HL-60/S4 (cell line): ENCODE data around the gene PIGK.
"Not testable (repeated sequence)": the region's sequence is repeated elsewhere in the genome, so short reads cannot be mapped to it uniquely, and the experiment has no call there.

Experiments
- in situ Hi-C: fragments of 300-500 bp; cut with MboI; formaldehyde crosslinking; loops from 2 replicates; pipeline ENCODE4 v1.14.3; 2022; ENCODE audit warnings: low sequenced_read_pairs

Gene PIGK

GRCh38 chr1:77219166-77219887 lies at the start of gene PIGK:
Gene PIGK (minus strand): TSS chr1:77219430. CDS start chr1:77219402, 28 bp downstream.
- in situ Hi-C loops: no loop called here

DNA sequence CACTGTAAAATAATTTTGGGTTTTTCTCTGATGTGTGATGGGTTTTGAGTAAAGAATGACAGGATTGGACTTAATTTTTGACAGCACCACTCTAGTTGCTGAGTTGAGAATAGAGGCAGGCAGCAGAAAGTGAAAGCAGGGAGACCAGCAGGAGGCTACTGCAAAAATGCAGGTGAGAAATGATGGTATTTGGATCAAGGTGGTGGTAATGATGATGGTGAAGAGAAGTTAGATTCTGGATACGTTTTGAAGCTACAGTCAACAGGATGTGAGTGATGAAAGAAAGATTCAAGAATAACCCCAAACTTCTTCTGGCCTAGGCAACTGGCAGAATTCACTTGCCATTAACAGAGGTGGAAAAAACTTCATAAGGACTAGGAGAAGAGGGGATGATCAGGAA lies 47.8 kb upstream of the PIGK start:
- in situ Hi-C loops: no loop called here

- in situ Hi-C loops: no loop called here
Measured at GRCh38 chr1:77265180-77265579, 46.0 kb upstream of the PIGK start.

GRCh38 chr1:77263708-77264107 lies 44.5 kb upstream of the PIGK start:
- in situ Hi-C loops: no loop called here

DNA sequence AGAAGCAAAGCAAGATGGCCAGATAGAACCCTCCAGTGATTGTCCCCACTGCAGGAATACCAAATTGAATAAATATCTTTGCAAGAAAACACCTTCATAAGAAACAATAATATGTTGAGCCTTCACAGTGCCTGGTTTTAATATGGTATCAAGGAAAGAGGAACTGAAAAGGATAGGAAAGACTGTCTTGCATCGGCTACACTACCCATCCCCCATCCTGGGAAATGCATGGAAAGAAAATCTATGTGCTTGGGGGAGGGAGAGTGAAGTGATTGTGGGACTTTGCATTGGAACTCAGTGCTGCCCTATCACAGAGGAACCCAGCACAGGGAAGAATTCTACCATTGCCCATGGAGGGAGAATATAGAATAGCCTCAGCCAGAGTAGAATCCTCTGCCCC lies 34.0 kb upstream of the PIGK start:
- in situ Hi-C loops: no loop called here

- in situ Hi-C loops: no loop called here
Measured at GRCh38 chr1:77250126-77250525, 30.9 kb upstream of the PIGK start.

GRCh38 chr1:77245830-77246229 lies 26.6 kb upstream of the PIGK start:
- in situ Hi-C loops: no loop called here

DNA sequence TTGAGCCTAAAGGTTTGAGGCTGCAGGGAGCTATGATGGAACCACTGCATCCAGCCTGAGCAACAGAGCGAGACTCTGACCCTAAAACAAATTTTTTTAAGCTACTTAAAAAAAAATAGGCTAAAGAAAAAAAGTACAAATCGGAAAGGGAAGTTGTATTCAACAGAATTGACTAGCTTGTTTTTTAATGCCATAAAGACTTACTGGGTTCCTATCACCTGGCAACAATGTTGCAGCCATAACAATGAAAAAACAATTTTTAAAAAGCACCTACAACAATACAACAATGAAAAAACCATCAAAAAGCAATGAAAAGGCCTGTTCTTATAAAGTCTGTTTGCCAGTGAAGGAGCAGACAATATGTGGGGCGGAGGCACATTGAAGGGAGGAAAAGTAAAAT lies 20.1 kb upstream of the PIGK start:
- in situ Hi-C loops: no loop called here

GRCh38 chr1:77238462-77238861 lies 19.2 kb upstream of the PIGK start:
- in situ Hi-C loops: no loop called here

GRCh38 chr1:77234943-77235342 lies 15.7 kb upstream of the PIGK start:
- in situ Hi-C loops: no loop called here

- in situ Hi-C loops: no loop called here
Measured at GRCh38 chr1:77234096-77234495, 14.9 kb upstream of the PIGK start.

DNA sequence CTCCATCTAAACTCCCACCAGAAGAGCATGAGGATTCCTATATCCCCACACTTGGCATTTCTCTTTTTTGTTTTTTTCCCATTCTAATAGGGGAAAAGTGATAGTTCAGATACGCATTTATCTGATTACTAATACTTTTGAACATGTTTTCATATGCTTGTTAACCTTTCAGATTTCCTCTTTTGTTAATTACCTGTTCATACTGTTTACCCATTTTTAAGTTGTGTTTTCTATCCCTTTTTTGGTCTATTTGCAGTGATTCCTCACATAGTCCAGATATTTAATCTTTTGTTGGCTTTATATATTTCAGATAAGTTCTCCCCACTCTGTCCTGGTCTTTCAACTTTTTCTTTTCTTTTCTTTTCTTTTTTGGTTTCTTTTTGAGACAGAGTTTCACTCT lies 13.6 kb upstream of the PIGK start:
- in situ Hi-C loops: no loop called here

DNA sequence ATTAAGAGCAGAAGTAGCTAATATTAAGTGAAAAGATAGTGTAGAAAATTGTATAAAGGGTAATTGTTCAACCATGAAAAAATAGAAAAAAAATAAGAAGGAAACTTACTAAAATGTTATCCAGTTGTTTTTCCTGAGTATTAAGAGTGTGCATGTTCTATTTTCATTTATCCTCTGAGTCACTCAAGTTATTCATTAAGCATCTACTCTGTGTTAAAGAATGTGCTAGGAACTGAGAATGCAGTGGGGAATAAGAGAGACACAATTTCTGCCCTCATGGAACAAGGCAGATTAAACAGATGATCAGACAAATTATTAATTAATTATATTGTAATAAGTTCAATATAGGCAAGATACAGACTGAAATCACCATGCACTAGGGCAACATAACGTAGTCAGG lies 10.8 kb upstream of the PIGK start:
- in situ Hi-C loops: no loop called here

DNA sequence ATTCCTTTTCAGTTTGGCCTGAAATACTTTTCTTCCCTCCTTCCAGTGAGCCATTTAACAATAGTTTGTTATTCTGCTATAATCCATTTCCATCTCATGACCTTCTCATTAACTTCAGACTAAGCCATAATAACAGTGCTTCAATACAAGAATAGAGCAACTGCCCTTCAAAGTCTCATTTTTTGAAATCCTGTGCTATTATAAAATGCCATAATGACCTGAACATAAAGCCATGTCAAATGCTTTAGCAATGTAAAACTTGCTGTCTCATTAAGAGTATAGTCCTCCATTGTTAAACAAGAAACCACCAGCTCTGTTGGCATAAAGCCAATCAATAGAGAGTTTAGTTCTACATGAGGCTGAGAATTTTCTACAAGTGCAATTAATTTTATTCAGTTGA lies 9.6 kb upstream of the PIGK start:
- in situ Hi-C loops: no loop called here

GRCh38 chr1:77227381-77227780 lies 8.2 kb upstream of the PIGK start:
- in situ Hi-C loops: no loop called here

DNA sequence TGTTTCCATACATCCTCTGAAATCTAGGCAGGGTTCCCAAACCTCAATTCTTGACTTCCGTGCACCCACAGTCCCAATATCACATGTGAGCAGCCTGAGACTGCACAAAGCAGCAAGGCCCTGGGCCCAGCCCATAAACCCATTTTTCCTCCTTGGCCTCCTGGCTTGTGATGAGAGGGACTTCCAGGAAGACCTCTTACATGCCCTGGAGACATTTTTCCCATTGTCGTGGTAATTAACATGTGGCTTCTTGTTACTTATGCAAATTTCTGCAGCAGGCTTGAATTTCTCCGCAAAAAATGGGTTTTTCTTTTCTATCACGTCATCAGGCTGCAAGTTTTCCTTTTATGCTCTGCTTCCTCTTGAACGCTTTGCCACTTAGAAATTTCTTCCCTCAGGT lies 3.3 kb upstream of the PIGK start:
- in situ Hi-C loops: no loop called here

- in situ Hi-C loops: no loop called here
Measured at GRCh38 chr1:77220687-77221463, 1.6 kb upstream of the PIGK start.

GRCh38 chr1:77218477-77219165 lies 609 bp downstream of the PIGK start:
- in situ Hi-C loops: no loop called here

- in situ Hi-C loops: not testable (repeated sequence)
Measured at GRCh38 chr1:77204043-77204442, 15.2 kb downstream of the PIGK start.

- in situ Hi-C loops: no loop called here
Measured at GRCh38 chr1:77202751-77203150, 16.5 kb downstream of the PIGK start.

- in situ Hi-C loops: no loop called here
Measured at GRCh38 chr1:77200806-77201205, 18.4 kb downstream of the PIGK start.

DNA sequence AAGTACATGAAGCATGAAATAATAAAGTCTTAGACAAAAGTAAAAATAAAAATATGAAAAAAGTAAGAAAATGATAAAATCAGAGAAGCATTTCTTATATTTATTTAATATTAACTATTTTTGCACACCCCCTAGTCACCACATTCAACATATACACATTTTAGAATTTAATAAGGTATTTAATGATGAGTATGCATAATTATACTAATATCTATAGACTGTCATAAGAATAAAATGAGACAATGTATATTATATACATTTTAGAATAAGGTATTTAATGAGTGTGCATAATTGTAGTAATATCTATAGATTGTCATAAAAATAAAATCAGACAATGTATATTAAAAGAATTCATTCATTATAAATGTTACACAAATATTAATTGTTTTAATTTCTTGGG lies 18.9 kb downstream of the PIGK start:
- in situ Hi-C loops: no loop called here
